ENCODE data around the gene NDUFB3. TPM values are rescaled to one million over a fixed set of nuclear protein-coding genes. Genes with fewer than 3 reads are reported as not detected.
"Not testable (repeated sequence)": the region's sequence is repeated elsewhere in the genome, so short reads cannot be mapped to it uniquely, and the experiment has no call there.

The NDUFB3 gene
- total and polyA plus RNA-seq, 4 experiments from 2014 or later = 48.7 to 298 (median 157) TPM

DNA sequence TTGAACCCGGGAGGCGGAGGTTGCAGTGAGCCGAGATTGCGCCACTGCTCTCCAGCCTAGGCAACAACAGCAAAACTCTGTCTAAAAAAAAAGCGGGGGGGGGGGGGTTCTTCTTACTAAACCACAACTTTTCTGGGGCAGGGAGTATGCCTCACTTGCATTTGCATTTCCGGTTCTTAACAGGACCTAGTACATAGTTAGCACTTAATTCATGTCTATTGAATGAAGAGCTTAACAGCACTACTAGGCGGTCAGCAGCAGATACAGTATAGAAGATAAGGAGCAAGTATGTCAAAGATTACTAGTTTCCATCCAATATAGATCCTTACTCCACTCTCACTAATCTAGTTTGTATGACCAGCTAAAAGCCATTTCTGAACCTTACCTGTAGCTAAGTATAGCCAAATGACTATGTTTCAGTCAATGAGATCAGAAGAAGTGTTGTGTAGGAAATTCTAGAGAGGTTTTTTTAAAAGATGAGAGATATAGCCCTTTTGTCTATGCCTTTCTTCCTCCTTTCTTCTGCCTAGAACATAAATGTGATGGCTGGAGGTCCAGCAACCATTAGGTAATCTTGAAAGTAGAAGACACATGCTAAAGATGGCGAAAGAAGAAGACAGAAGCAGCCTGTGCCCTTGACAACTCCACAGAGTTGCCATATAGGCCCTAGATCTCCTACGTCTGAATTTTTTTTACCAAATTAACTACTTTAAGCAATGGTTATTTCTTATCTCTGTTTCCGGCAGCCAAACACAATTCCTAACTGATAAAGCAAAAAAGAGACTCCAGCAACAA lies 11.6 kb upstream of the NDUFB3 start:
- no peaks in the 10 kb centered on the region for H3K9me3 Mint-ChIP-seq
- H3K4me1 Mint-ChIP-seq = peaks cover 26 to 53% (median 40%) of the 10 kb centered on the region in 4 donors
- DNase-seq = peak in 2 of 5 donors; percentile 6 to 9
- no peaks in the 10 kb centered on the region for H3K27me3 ChIP-seq (ENCODE audit: insufficient read depth, low read length)
- H3K4me3 ChIP-seq (ENCODE audit: low read length in 2 of 2) = no peak overlapping the region
- H3K4me3 Mint-ChIP-seq = peak overlapping the region in 2 of 8 donors; percentile 8 to 17
- no peaks in the 10 kb centered on the region for H3K9me3 ChIP-seq (ENCODE audit: control insufficient read depth in 1 of 2, low read length in 2 of 2)
- H3K36me3 ChIP-seq (ENCODE audit: insufficient read depth, low read length) = peaks cover 4% of the 10 kb centered on the region
- POLR2A ChIA-PET (ENCODE audit: partially characterized antibody) = interaction anchor here (0.6 kb wide), 2 partner anchors 317 to 391 kb away, joined by 3 to 4 read pairs; partner anchors contain the start of gene TRAK2
- no peaks in the 10 kb centered on the region for H3K27me3 Mint-ChIP-seq
- peaks cover 10 to 27% of the 10 kb centered on the region in 2 donors for H3K36me3 Mint-ChIP-seq
- H3K27ac ChIP-seq (ENCODE audit: low read depth, low read length) = no peak overlapping the region
- peaks cover 16% of the 10 kb centered on the region for H3K4me1 ChIP-seq (ENCODE audit: insufficient read depth, low read length)
- CTCF ChIA-PET (ENCODE audit: partially characterized antibody) = interaction anchor here (1.4 to 2.1 kb wide), 2 partner anchors 9 to 11 kb away, joined by 5 to 6 read pairs; partner anchors contain the start of genes HYCC2 and NDUFB3
- intact Hi-C loops (cut with micrococcal nuclease) = no loop called here
- H3K27ac Mint-ChIP-seq = peak overlapping the region in 5 of 7 donors; percentile 21 to 89 (median 54)

DNA sequence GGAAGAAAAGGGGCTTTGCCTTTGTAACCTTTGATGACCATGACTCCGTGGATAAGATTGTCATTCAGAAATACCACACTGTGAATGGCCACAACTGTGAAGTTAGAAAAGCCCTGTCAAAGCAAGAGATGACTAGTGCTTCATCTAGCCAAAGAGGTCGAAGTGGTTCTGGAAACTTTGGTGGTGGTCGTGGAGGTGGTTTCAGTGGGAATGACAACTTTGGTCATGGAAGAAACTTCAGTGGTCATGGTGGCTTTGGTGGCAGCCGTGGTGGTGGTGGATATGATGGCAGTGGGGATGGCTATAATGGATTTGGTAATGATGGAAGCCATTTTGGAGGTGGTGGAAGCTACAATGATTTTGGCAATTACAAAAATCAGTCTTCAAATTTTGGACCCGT lies 8.3 kb upstream of the NDUFB3 start:
- H3K27me3 ChIP-seq (ENCODE audit: insufficient read depth, low read length); H3K9me3 ChIP-seq (ENCODE audit: control insufficient read depth in 1 of 2, low read length in 2 of 2); H3K36me3 ChIP-seq (ENCODE audit: insufficient read depth, low read length); DNase-seq; H3K4me3 Mint-ChIP-seq; H3K4me3 ChIP-seq (ENCODE audit: low read length in 2 of 2); H3K27me3 Mint-ChIP-seq; H3K27ac ChIP-seq (ENCODE audit: low read depth, low read length); intact Hi-C loops (cut with micrococcal nuclease); POLR2A ChIA-PET (ENCODE audit: partially characterized antibody); H3K9me3 Mint-ChIP-seq: not testable (repeated sequence)
- peaks cover 35% of the 10 kb centered on the region for H3K4me1 ChIP-seq (ENCODE audit: insufficient read depth, low read length)
- CTCF ChIA-PET (ENCODE audit: partially characterized antibody) = interaction anchor here (1.8 kb wide), 2 partner anchors 95 to 120 kb away, joined by 5 to 6 read pairs; partner anchors contain the start of gene CASP10
- H3K36me3 Mint-ChIP-seq = peaks cover 0 to 16% of the 10 kb centered on the region in 2 donors
- peaks cover 32 to 61% (median 47%) of the 10 kb centered on the region in 4 donors for H3K4me1 Mint-ChIP-seq
- H3K27ac Mint-ChIP-seq = peak overlapping the region in 3 of 7 donors; percentile 3 to 70 (median 65)

DNA sequence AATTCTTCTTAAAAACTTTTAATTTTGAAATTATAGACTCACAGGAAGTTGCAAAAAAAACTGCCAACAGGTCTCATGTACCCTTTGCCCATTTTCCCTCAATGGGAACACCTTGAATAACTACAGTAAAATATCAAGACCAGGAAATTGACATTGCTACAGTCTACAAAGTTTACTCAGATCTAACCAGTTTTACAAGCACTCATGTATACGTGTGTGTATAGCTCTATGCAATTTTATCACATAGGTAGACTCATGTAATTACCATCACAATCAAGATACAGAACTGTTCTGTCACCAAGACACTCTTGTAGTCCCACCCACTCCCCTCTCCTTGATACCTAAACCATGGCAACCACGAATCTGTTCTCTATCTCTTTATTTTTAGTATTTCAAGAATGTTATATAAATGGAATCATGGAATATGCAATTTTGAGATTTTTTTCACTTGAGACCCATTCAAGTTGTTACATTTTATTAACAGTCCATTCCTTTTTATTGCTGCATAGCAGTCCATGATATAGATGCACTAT lies 6.9 kb upstream of the NDUFB3 start:
- intact Hi-C loops (cut with micrococcal nuclease) = no loop called here
- Mint-ChIP-seq H3K36me3 (peaks cover 0 to 20% of the 10 kb centered on the region in 2 donors), H3K27ac (peak overlapping the region in 1 of 7 donors; percentile 54), H3K27me3 (no peaks in the 10 kb centered on the region), H3K9me3 (no peaks in the 10 kb centered on the region), H3K4me1 (peaks cover 39 to 60% (median 49%) of the 10 kb centered on the region in 4 donors), H3K4me3 (peak overlapping the region in 1 of 8 donors; percentile 7)
- Histone ChIP-seq H3K27ac (ENCODE audit: low read depth, low read length) (no peak overlapping the region), H3K9me3 (ENCODE audit: control insufficient read depth in 1 of 2, low read length in 2 of 2) (no peaks in the 10 kb centered on the region), H3K36me3 (ENCODE audit: insufficient read depth, low read length) (peaks cover 4% of the 10 kb centered on the region), H3K27me3 (ENCODE audit: insufficient read depth, low read length) (no peaks in the 10 kb centered on the region), H3K4me3 (ENCODE audit: low read length in 2 of 2) (no peak overlapping the region), H3K4me1 (ENCODE audit: insufficient read depth, low read length) (peaks cover 48% of the 10 kb centered on the region)
- no peak for DNase-seq
- ChIA-PET CTCF (ENCODE audit: partially characterized antibody) (interaction anchor here (0.6 to 6.8 kb wide), 7 partner anchors 11 to 1323 kb away, joined by 3 to 115 read pairs (median 3); no protein-coding TSS in a partner anchor), POLR2A (ENCODE audit: partially characterized antibody) (interaction anchor here (1.2 kb wide), 1 partner anchor 101 kb away, joined by 5 read pairs; the partner anchor contains the start of gene ORC2)

DNA sequence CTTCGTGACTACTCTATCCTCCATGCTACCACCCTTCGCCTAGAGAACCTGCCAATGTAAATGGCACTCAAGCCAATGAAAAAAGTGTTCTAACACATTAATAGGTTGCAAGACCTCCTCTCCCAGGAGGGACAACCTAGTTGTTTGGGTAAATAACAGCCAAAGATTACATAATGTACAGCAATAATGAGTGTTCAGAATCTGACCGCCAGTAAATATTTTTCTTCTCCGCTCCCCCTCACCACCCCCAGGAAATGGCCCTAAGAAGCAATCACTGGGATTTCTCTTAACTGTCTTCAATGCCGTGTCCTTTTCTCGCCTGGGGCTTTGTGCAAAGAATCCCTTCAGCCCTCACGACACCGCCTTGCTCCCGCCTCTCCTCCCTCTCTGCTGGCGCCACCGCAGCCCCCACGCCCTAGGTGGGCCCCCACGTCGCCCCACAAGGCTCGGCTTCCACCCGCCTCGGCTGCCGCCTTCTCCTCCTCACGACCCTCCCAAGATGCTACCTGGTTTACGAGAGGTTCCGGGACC lies 788 bp upstream of the NDUFB3 start:
- POLR2A ChIA-PET (ENCODE audit: partially characterized antibody) = interaction anchor here (0.7 to 6.1 kb wide), 10 partner anchors 45 to 572 kb away, joined by 3 to 101 read pairs (median 12); partner anchors contain the start of genes CFLAR, CLK1, NIF3L1 and PPIL3
- CTCF ChIA-PET (ENCODE audit: partially characterized antibody) = interaction anchor here (0.6 to 6.8 kb wide), 23 partner anchors 11 to 366 kb away, joined by 3 to 115 read pairs (median 4); partner anchors contain the start of genes CASP10, CFLAR and ORC2
- peaks cover 35 to 64% (median 48%) of the 10 kb centered on the region in 4 donors for H3K4me1 Mint-ChIP-seq
- H3K27ac Mint-ChIP-seq = peak overlapping the region; percentile 94 to 99 (median 98)
- Histone ChIP-seq H3K27ac (ENCODE audit: low read depth, low read length) (peak overlapping the region; percentile 79), H3K36me3 (ENCODE audit: insufficient read depth, low read length) (no peaks in the 10 kb centered on the region), H3K9me3 (ENCODE audit: control insufficient read depth in 1 of 2, low read length in 2 of 2) (no peaks in the 10 kb centered on the region), H3K27me3 (ENCODE audit: insufficient read depth, low read length) (no peaks in the 10 kb centered on the region), H3K4me3 (ENCODE audit: low read length in 2 of 2) (peak overlapping the region; percentile 59 to 94), H3K4me1 (ENCODE audit: insufficient read depth, low read length) (peaks cover 56% of the 10 kb centered on the region)
- peak overlapping the region; percentile 91 to 100 (median 98) for H3K4me3 Mint-ChIP-seq
- peaks cover 0 to 20% of the 10 kb centered on the region in 2 donors for H3K36me3 Mint-ChIP-seq
- H3K27me3 Mint-ChIP-seq = peaks cover 0 to 2% of the 10 kb centered on the region in 2 donors
- intact Hi-C loops (cut with micrococcal nuclease) = loop anchor here (1.0 kb wide), 7 partner anchors 45 to 358 kb away; partner anchors contain the start of genes CFLAR, CLK1, NIF3L1 and ORC2
- H3K9me3 Mint-ChIP-seq = no peaks in the 10 kb centered on the region
- DNase-seq = peak in 3 of 5 donors; percentile 4 to 74 (median 6)

DNA sequence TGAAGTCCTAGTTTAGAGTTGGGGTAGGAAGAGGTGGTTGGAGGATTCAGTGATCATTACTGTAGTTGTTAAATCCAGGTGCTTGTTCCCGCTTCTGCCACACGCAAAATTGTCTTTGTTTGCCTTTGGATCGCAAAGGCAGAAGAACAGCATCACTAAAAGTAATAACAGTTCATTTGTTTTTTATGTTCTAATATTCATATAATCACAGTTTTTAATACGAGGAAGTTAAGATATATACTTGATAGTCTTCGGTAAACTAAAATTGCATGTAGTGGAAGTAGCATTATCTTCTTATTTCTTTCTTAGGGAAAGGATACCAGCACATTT lies 365 bp downstream of the NDUFB3 start:
- H3K27ac Mint-ChIP-seq = peak overlapping the region; percentile 94 to 99 (median 98)
- H3K36me3 ChIP-seq (ENCODE audit: insufficient read depth, low read length) = no peaks in the 10 kb centered on the region
- no peaks in the 10 kb centered on the region for H3K9me3 Mint-ChIP-seq
- H3K27ac ChIP-seq (ENCODE audit: low read depth, low read length) = peak overlapping the region; percentile 79
- peak overlapping the region; percentile 94 to 96 for H3K4me3 ChIP-seq (ENCODE audit: low read length in 2 of 2)
- intact Hi-C loops (cut with micrococcal nuclease) = loop anchor here (1.0 kb wide), 1 partner anchor 261 kb away; the partner anchor contains the start of gene BZW1
- peak overlapping the region; percentile 91 to 100 (median 98) for H3K4me3 Mint-ChIP-seq
- peaks cover 32 to 58% (median 41%) of the 10 kb centered on the region in 4 donors for H3K4me1 Mint-ChIP-seq
- ChIA-PET POLR2A (ENCODE audit: partially characterized antibody) (interaction anchor here (0.6 to 6.1 kb wide), 12 partner anchors 15 to 359 kb away, joined by 3 to 101 read pairs (median 6); partner anchors contain the start of genes CASP10, CFLAR, CLK1 and NIF3L1), CTCF (ENCODE audit: partially characterized antibody) (interaction anchor here (0.5 to 6.2 kb wide), 11 partner anchors 12 to 359 kb away, joined by 3 to 61 read pairs (median 3); partner anchors contain the start of genes CFLAR, NIF3L1 and PPIL3)
- H3K9me3 ChIP-seq (ENCODE audit: control insufficient read depth in 1 of 2, low read length in 2 of 2) = no peaks in the 10 kb centered on the region
- no peak for DNase-seq
- H3K36me3 Mint-ChIP-seq = peaks cover 0 to 20% of the 10 kb centered on the region in 2 donors
- peaks cover 0 to 2% of the 10 kb centered on the region in 2 donors for H3K27me3 Mint-ChIP-seq
- peaks cover 48% of the 10 kb centered on the region for H3K4me1 ChIP-seq (ENCODE audit: insufficient read depth, low read length)
- H3K27me3 ChIP-seq (ENCODE audit: insufficient read depth, low read length) = no peaks in the 10 kb centered on the region

DNA sequence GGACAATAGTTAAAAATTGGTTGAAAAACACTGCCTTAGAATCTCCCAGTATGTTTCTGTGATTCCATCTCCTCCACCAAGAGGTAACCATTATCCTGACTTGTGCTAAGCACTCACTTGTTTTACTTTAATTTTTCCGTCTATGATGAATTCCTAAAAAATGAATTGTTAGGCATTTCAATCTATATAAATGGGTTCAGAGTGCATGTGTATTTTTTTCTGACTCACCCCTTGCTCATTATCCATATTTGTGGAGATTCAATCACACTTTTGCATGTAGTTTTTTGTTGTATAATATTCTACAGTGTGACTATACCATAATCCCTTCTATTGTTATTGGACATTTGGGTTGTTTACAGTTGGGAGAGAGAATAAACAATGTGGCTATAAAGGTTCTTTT lies 1.3 kb downstream of the NDUFB3 start:
- no peak overlapping the region for H3K4me3 ChIP-seq (ENCODE audit: low read length in 2 of 2)
- intact Hi-C loops (cut with micrococcal nuclease) = no loop called here
- H3K36me3 ChIP-seq (ENCODE audit: insufficient read depth, low read length) = no peaks in the 10 kb centered on the region
- H3K9me3 ChIP-seq (ENCODE audit: control insufficient read depth in 1 of 2, low read length in 2 of 2) = no peaks in the 10 kb centered on the region
- Mint-ChIP-seq H3K27me3 (peaks cover 0 to 2% of the 10 kb centered on the region in 2 donors), H3K27ac (peak overlapping the region in 6 of 7 donors; percentile 22 to 63 (median 54)), H3K36me3 (peaks cover 0 to 20% of the 10 kb centered on the region in 2 donors), H3K4me1 (peaks cover 32 to 51% (median 40%) of the 10 kb centered on the region in 4 donors), H3K4me3 (peak overlapping the region; percentile 36 to 77 (median 72)), H3K9me3 (no peaks in the 10 kb centered on the region)
- H3K4me1 ChIP-seq (ENCODE audit: insufficient read depth, low read length) = peaks cover 41% of the 10 kb centered on the region
- no peak overlapping the region for H3K27ac ChIP-seq (ENCODE audit: low read depth, low read length)
- no peak for DNase-seq
- CTCF ChIA-PET (ENCODE audit: partially characterized antibody) = interaction anchor here (1.0 to 6.2 kb wide), 6 partner anchors 43 to 184 kb away, joined by 3 to 61 read pairs (median 4); partner anchors contain the start of genes CFLAR, NIF3L1 and PPIL3
- POLR2A ChIA-PET (ENCODE audit: partially characterized antibody) = interaction anchor here (1.2 to 6.1 kb wide), 5 partner anchors 43 to 360 kb away, joined by 3 to 101 read pairs (median 6); partner anchors contain the start of genes CASP10, CFLAR, NIF3L1 and ORC2
- H3K27me3 ChIP-seq (ENCODE audit: insufficient read depth, low read length) = no peaks in the 10 kb centered on the region
